Lower leg skin (tissue), 4 donors: Measurements from ENCODE around the gene RBBP5. TPM values are rescaled to one million over a fixed set of nuclear protein-coding genes. Genes with fewer than 3 reads are reported as not detected.

Source experiments
- DNase-seq, 2 donors: peaks; one replicate each; pipeline ENCODE4 v3.0.0-alpha.2; 2019; ENCODE audit warnings: low spot score in 2 of 2
- H3K4me3 ChIP-seq: fragments of 200-600 bp; sonication (generic); 2 replicates; pipeline ENCODE4 v1.5.1; 2017; ENCODE audit warnings: mild to moderate bottlenecking, low read depth; ENCODE audit not compliant: poor library complexity, severe bottlenecking
- POLR2A ChIP-seq, 2 donors: fragments of 450-650 bp; IDR thresholded peaks; one replicate each; pipeline ENCODE4 v1.6.1; 2016 to 2017; ENCODE audit warnings: antibody characterized with exemption in 2 of 2, mild to moderate bottlenecking in 1 of 2, moderate library complexity in 1 of 2
- whole genome bisulfite sequencing, 2 donors: methylation state at CpG; one replicate each; pipeline ENCODE4 v1.1.5; 2018; 5-methylcytosine and 5-hydroxymethylcytosine counted together
- intact Hi-C: fragments of 100-400 bp; cut with DNase I; formaldehyde crosslinking; loops from one replicate; pipeline ENCODE4 v1.15.0; 2023; ENCODE audit warnings: low total_unique reads
- total RNA-seq, 4 donors: library from RNA; depleted of rRNA; stranded (reverse); fragments of >200 nt; gene quantifications; one replicate each; pipeline ENCODE4 v1.1.0, GENCODE V29; 2016
- TF ChIP-seq, protein P1 (sequence below), 3 donors: fragments of 450-650 bp; IDR thresholded peaks; one replicate each; pipeline ENCODE4 v1.5.1; 2016; ENCODE audit warnings: antibody characterized with exemption in 3 of 3, mild to moderate bottlenecking in 3 of 3, moderate library complexity in 2 of 3

Gene RBBP5
- total RNA-seq, 4 donors from 2014 or later = 16.2 to 35.8 (median 17.3) TPM

DNA sequence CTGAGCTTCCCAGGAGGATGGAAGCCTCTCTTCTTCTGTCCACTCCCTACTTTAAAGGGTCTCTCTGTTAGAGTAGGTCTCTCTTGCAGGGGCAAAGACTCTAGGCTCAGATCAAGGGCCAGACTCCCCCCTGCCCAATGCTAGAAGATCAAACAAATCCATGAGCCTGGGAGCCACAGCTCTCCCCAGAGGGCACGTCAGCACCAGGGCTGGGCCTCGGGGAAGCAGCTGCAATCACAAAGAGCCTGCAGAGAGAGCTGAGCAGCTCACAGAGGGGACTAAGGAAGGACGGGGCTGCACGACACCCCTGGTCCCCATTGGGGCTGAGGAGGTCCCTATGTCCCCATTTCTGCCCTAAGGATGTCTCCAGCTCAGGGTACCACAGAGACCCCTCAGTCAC is 74.9 kb downstream of the RBBP5 start:
- intact Hi-C loops = no loop called here
- TF ChIP-seq, protein P1, sequence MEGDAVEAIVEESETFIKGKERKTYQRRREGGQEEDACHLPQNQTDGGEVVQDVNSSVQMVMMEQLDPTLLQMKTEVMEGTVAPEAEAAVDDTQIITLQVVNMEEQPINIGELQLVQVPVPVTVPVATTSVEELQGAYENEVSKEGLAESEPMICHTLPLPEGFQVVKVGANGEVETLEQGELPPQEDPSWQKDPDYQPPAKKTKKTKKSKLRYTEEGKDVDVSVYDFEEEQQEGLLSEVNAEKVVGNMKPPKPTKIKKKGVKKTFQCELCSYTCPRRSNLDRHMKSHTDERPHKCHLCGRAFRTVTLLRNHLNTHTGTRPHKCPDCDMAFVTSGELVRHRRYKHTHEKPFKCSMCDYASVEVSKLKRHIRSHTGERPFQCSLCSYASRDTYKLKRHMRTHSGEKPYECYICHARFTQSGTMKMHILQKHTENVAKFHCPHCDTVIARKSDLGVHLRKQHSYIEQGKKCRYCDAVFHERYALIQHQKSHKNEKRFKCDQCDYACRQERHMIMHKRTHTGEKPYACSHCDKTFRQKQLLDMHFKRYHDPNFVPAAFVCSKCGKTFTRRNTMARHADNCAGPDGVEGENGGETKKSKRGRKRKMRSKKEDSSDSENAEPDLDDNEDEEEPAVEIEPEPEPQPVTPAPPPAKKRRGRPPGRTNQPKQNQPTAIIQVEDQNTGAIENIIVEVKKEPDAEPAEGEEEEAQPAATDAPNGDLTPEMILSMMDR (IDR thresholded peaks at IDR 0.05) = no peak
- no peak for TF ChIP-seq POLR2A (IDR thresholded peaks at IDR 0.05)
- 48 to 100% methylated on average over 2 to 4 of the region's 4 CpGs for WGBS, 2 donors
- DNase-seq = no peak
- H3K4me3 ChIP-seq = no peak overlapping the region

- DNase-seq = no peak
- TF ChIP-seq, protein P1 (IDR thresholded peaks at IDR 0.05) = no peak
- no peak for TF ChIP-seq POLR2A (IDR thresholded peaks at IDR 0.05)
- intact Hi-C loops = no loop called here
- H3K4me3 ChIP-seq = no peak overlapping the region
- WGBS, 2 donors = 29 to 36% methylated on average over 11 of the region's 11 CpGs
Observed at GRCh38 chr1:205045146-205045545, 76.6 kb downstream of the RBBP5 start.

DNA sequence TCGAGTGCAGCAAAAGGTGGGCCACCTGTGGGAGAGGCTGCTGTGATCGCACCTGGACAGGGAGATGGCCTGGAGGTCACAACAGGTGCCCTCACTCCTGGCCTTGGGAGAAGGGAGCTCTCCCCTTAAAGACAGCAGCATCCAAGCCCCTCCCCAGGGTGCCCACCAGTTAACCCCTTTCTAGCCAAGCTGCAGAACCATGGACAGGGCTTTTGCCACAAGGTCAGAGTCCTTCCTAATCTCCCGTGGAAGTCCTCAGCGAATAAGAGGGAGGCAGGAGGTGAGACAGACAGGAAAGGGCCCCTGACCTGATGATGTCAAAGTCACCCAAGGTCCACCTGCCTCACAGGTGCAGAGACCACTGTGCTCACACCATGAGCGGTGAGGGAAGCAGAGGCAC is 77.0 kb downstream of the RBBP5 start:
- intact Hi-C loops = no loop called here
- 21 to 41% methylated on average over 5 of the region's 5 CpGs for WGBS, 2 donors
- no peak overlapping the region for H3K4me3 ChIP-seq
- DNase-seq = no peak
- TF ChIP-seq, protein P1 (IDR thresholded peaks at IDR 0.05) = no peak
- no peak for TF ChIP-seq POLR2A (IDR thresholded peaks at IDR 0.05)

DNA sequence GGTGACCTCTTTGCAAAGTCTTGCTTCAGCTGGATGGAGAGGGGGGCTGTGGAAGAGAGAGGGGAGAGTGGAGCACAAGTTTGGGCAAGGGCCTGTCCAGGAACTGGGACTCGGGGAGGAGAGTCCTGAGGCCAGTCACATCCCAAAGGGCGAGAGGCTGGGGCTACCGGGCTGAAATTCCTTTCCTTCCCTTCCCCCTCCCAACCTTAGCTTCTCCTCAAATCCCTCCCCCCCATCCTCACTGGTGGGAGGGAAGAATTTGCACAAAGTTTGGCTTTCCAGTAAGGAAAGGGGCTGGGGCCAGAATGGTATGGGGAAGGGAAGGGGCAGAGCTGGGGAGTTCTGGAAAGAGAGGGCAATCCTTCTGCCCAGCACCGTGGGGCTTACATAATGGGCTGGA is 77.9 kb downstream of the RBBP5 start:
- TF ChIP-seq, protein P1 (IDR thresholded peaks at IDR 0.05) = no peak
- no peak for TF ChIP-seq POLR2A (IDR thresholded peaks at IDR 0.05)
- intact Hi-C loops = no loop called here
- no peak overlapping the region for H3K4me3 ChIP-seq
- WGBS, 2 donors = 24 to 37% methylated on average over 4 of the region's 4 CpGs
- no peak for DNase-seq

DNA sequence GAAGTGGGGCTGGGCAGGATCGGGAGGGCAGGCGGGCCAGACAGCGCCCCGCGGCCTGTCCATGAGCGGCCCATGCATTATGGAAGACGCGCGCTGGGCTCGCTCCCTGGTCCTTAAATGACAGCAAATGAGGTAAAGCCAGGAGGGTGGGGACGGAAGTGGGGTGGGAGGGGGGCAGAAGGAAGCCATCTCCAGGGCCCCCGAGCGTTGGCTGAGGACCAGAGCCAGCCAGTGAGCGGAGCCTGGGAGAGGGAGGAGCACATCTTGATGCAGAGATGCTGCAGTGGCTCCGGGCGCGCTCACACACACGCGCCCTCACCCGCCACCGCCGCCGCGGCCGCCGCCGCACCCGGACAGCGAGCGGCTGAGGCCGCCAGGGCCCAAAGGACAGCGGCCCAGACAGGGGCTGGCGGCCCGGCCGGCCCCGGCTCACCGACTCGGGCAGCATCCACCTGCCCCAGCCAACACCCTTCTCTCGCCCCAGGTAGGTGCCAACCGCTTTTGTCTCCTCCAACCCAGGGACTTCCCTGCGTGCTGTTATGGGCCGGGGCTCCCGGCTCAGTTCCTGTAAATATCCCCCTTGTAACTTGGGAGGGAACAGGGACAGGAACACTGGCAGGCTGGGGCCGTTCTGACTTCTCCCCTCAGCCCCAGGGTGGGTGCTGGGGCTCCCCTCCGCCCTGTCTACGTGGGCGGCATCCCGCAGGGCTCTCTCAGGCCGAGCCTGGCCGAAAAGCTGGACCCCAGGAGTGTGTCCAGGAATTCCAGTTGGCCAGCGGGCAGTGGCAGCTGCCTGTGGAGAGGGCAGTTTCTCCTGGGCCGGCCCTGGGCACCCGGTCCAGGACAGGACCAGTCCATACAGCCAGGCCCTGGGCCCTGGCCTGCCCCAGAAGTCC is 78.6 kb downstream of the RBBP5 start, which contains the start of gene CNTN2:
Gene CNTN2 (plus strand): TSS at position 302 of the 896 bp plus-strand sequence. CDS start 9,974 bp downstream, outside the sequence.
- H3K4me3 ChIP-seq = no peak within 1 kb of the TSS
- DNase-seq = no peak
- 11 to 18% methylated on average over 28 to 34 of the region's 53 CpGs for WGBS, 2 donors
- intact Hi-C loops = no loop called here
- TF ChIP-seq, protein P1 (IDR thresholded peaks at IDR 0.05) = no peak
- no peak for TF ChIP-seq POLR2A (IDR thresholded peaks at IDR 0.05)
